Activated naive CD8-positive, alpha-beta T cell treated with anti-CD3 and anti-CD28 coated beads, Interleukin-2, amount 10 ng/mL, durations not matched to agents 7 days and 5 days (primary cell): ENCODE data around the gene RNF167. TPM values are rescaled to one million over a fixed set of nuclear protein-coding genes. Genes with fewer than 3 reads are reported as not detected.

Source experiments
- ATAC-seq: fragments of 150-1000 bp; cut with Tn5 transposase; one replicate; pipeline ENCODE4 v1.10.0; 2021; ENCODE audit warnings: low read depth, moderate library complexity
- POLR2A ChIA-PET: fragments of 350-600 bp; sonication (Branson Sonifier 250); formaldehyde crosslinking; loops from one replicate; lab custom pipeline; 2021; ENCODE audit warnings: antibody characterized with exemption; lab: Charles Lee
- DNase-seq: peaks from one replicate; pipeline ENCODE4 v3.0.0; 2021
- H3K27ac Mint-ChIP-seq: one replicate; pipeline ENCODE4 v1.8.0; 2022; ENCODE audit warnings: mild to moderate bottlenecking, mixed read lengths
- H3K27me3 Mint-ChIP-seq: one replicate; pipeline ENCODE4 v1.8.0; 2022; ENCODE audit warnings: mild to moderate bottlenecking, moderate library complexity, mixed read lengths
- H3K36me3 Mint-ChIP-seq: one replicate; pipeline ENCODE4 v1.8.0; 2021; ENCODE audit warnings: mild to moderate bottlenecking, mixed read lengths
- H3K4me1 Mint-ChIP-seq: one replicate; pipeline ENCODE4 v1.8.0; 2021; ENCODE audit warnings: mixed read lengths
- H3K4me3 Mint-ChIP-seq: one replicate; pipeline ENCODE4 v1.8.0; 2022; ENCODE audit warnings: mild to moderate bottlenecking, moderate library complexity, mixed read lengths
- H3K9me3 Mint-ChIP-seq: one replicate; pipeline ENCODE4 v1.8.0; 2021; ENCODE audit warnings: mixed read lengths
- total RNA-seq, 2 experiments: library from RNA; stranded (reverse); gene quantifications; one replicate each; pipeline ENCODE4 v1.2.3, GENCODE V29; 2021

RNF167 gene
- total RNA-seq, 2 experiments from 2014 or later, result 202 TPM

DNA sequence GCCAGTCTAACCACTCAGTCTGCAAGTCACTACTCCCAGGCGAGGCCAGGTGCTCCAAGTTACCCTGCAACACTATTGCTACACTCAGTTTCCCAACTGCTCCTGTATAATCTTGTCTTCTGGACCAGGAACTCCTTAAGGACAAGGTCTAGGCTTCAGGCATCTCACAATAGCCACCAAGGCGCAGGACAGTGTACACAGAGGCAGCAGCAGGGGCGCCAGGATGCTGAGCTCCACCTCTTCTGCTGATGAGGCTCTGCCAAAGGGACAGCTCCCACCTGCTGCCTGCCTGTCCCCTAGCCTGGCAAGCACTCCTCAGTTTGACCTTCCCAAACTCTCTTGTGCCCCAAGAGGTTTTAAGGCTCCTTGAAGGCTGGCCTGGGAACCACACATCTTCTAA is 3.6 kb upstream of the RNF167 start:
- H3K4me1 Mint-ChIP-seq, result peaks cover 36% of the 10 kb centered on the region
- no peaks in the 10 kb centered on the region for H3K9me3 Mint-ChIP-seq
- ATAC-seq (no peak), DNase-seq (no peak)
- no peaks in the 10 kb centered on the region for H3K27me3 Mint-ChIP-seq
- no peak overlapping the region for H3K4me3 Mint-ChIP-seq
- peak overlapping the region; percentile 44 for H3K27ac Mint-ChIP-seq
- POLR2A ChIA-PET, result interaction anchor here (0.5 to 2.1 kb wide), 5 partner anchors 9 to 27 kb away, joined by 3 to 6 read pairs (median 4); no protein-coding TSS in a partner anchor
- peaks cover 37% of the 10 kb centered on the region for H3K36me3 Mint-ChIP-seq

DNA sequence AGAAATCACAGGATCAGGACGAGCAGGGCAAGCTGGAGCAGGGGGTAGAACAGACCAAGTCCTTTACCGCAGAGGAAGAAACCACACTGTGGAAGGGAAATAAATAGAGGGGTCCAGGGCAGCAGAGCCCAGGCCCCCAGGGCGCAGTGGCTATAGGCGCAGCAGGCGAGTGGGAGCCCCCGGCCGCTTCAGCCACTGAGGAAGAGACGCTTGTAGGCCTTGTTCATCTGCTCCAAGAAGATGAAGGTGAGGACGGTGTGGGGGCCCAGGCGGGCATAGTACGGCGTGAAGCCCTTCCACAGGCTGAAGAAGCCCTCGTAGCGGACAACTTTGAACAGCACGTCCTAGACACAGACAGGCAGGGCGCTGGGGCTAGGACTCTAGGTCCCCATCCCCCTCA is 2.5 kb upstream of the RNF167 start:
- DNase-seq (no peak), ATAC-seq (no peak)
- peaks cover 43% of the 10 kb centered on the region for H3K4me1 Mint-ChIP-seq
- no peak overlapping the region for H3K27ac Mint-ChIP-seq
- POLR2A ChIA-PET, result interaction anchor here (1.0 kb wide), 1 partner anchor 20 kb away, joined by 3 read pairs; no protein-coding TSS in a partner anchor
- H3K36me3 Mint-ChIP-seq, result peaks cover 41% of the 10 kb centered on the region
- H3K9me3 Mint-ChIP-seq, result no peaks in the 10 kb centered on the region
- no peaks in the 10 kb centered on the region for H3K27me3 Mint-ChIP-seq
- H3K4me3 Mint-ChIP-seq, result no peak overlapping the region

DNA sequence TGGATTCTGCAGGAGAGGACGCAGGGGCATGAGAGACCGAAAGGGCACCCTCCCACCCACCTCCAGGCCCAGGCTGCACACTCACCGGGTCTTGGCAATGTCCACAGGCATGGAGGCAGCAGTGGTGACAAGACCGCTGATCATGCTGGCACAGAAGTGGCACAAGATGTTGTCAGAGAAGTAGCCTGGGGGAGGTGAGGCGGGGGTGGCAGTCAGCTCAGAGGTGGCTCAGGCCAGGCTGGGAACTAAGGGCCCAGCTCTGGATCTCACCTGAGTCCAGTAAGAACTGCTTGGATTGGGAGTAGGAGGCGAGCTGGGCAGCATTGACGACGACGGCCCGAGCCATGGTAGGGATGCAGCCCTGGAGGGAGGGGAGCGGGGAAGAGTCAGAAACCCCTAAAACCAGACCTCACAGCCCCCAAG is 2.0 kb upstream of the RNF167 start:
- H3K4me1 Mint-ChIP-seq, result peaks cover 47% of the 10 kb centered on the region
- no peaks in the 10 kb centered on the region for H3K27me3 Mint-ChIP-seq
- peak overlapping the region; percentile 22 for H3K27ac Mint-ChIP-seq
- DNase-seq, result no peak
- peaks cover 43% of the 10 kb centered on the region for H3K36me3 Mint-ChIP-seq
- ATAC-seq, result no peak
- H3K4me3 Mint-ChIP-seq, result peak overlapping the region; percentile 100
- POLR2A ChIA-PET, result interaction anchor here (2.8 to 4.0 kb wide), 2 partner anchors 12 to 60 kb away, joined by 20 to 106 read pairs; partner anchors contain the start of genes ENO3, INCA1, KIF1C and PFN1
- no peaks in the 10 kb centered on the region for H3K9me3 Mint-ChIP-seq

DNA sequence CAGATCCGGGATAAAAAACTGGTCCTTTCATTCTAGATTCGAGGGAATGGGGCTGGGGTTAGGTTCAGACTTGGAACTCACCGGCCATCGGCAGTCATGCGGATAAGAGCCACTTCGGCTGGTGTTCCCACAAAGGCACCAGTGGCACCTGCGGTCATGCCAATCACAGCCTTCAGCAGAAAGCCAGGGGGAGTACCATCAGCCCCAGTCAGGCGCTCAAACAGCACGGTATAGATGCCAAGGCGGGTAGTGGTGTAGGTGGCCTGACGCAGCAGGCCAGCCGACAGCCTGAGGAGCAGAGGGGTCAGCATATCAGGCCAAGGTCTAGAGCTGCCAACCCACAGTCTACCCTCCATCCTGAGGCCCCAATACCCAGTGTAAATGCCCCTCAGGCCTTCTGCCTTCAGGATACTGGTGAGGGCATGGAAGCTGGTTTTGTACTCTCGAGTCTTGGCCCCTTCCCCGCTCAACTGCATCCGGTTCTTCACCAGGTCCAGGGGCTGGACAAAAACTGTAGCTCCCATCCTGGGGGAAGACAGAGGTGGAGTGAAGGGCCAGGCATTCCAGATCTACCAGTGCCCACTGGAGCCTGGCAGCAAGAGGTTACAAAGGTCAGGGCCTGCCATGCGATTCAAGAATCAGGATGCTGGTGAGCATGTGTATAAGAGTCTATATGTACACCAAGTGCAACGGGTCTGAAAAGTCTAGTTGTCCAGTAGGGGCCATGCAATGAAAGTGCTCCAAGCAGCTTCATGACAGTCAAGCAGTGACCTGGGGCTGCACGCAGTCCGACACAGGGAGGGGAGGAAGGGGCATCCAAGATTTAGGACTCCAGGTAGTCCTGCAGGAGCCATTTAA is 1.2 kb upstream of the RNF167 start:
- H3K36me3 Mint-ChIP-seq, result peaks cover 47% of the 10 kb centered on the region
- H3K27ac Mint-ChIP-seq, result peak overlapping the region; percentile 88
- no peaks in the 10 kb centered on the region for H3K9me3 Mint-ChIP-seq
- no peak for DNase-seq
- ATAC-seq, result no peak
- H3K27me3 Mint-ChIP-seq, result no peaks in the 10 kb centered on the region
- POLR2A ChIA-PET, result interaction anchor here (1.2 to 17.2 kb wide), 11 partner anchors 11 to 796 kb away, joined by 3 to 441 read pairs (median 8); partner anchors contain the start of genes C17orf107, CAMTA2, CYB5D2 and ENO3
- peaks cover 48% of the 10 kb centered on the region for H3K4me1 Mint-ChIP-seq
- peak overlapping the region; percentile 100 for H3K4me3 Mint-ChIP-seq

DNA sequence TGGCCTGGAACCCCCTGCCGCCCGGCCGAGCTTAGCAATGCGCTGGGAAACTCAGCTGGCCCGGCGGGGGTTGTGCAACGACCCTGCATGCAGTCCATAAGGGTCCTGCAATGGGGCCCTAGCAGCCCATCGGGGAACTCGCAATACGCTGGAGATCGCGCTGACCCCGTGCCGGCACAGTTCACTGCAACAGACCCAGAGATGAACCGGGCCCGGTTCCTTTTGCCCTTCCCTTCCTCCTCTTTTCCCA is 597 bp upstream of the RNF167 start:
- H3K9me3 Mint-ChIP-seq, result no peaks in the 10 kb centered on the region
- no peak for ATAC-seq
- peaks cover 51% of the 10 kb centered on the region for H3K36me3 Mint-ChIP-seq
- no peaks in the 10 kb centered on the region for H3K27me3 Mint-ChIP-seq
- H3K4me3 Mint-ChIP-seq, result peak overlapping the region; percentile 100
- H3K4me1 Mint-ChIP-seq, result peaks cover 47% of the 10 kb centered on the region
- POLR2A ChIA-PET, result interaction anchor here (0.7 to 17.2 kb wide), 21 partner anchors 10 to 796 kb away, joined by 3 to 441 read pairs (median 4); partner anchors contain the start of genes C17orf107, CAMTA2, CYB5D2 and ENO3
- no peak for DNase-seq
- H3K27ac Mint-ChIP-seq, result peak overlapping the region; percentile 88

DNA sequence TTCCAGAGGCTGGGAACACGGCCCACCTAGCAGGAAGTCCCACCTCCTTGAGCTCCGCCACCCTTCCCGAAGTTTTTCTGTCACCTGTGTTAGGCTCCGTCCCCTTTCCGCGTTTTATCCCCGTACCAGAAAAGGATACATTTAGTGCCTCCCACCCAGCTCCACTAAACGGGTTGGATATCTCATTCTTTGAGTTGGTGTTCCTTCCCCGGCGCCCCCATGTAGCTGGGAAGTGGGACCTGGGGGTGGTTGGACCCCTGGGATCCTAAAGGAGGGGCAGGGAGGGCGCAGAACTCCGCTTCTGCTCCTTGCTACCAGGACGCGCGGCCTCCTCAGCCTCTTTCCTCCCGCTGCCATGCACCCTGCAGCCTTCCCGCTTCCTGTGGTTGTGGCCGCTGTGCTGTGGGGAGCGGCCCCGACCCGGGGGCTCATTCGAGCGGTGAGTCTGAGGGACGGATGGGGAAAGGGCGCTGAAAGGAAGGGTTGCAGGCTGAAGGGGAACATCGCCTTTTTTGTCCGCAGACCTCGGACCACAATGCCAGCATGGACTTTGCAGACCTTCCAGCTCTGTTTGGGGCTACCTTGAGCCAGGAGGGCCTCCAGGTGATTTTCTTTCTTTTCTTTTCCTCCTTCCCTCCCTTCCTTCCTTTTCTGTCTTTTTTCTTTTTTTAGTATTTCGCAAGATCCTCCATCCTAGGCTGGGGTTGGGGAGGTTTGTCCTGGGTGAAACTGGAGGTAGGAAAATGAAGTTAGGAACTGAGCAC is 669 bp downstream of the RNF167 start:
- Mint-ChIP-seq H3K4me1 (peaks cover 57% of the 10 kb centered on the region), H3K27me3 (no peaks in the 10 kb centered on the region), H3K27ac (peak overlapping the region; percentile 88), H3K4me3 (peak overlapping the region; percentile 100), H3K9me3 (no peaks in the 10 kb centered on the region), H3K36me3 (peaks cover 61% of the 10 kb centered on the region)
- POLR2A ChIA-PET, result interaction anchor here (0.8 to 17.2 kb wide), 20 partner anchors 9 to 231 kb away, joined by 3 to 441 read pairs (median 4); partner anchors contain the start of genes C17orf107, CAMTA2, ENO3 and INCA1
- ATAC-seq, result no peak
- peak; percentile 80 for DNase-seq

DNA sequence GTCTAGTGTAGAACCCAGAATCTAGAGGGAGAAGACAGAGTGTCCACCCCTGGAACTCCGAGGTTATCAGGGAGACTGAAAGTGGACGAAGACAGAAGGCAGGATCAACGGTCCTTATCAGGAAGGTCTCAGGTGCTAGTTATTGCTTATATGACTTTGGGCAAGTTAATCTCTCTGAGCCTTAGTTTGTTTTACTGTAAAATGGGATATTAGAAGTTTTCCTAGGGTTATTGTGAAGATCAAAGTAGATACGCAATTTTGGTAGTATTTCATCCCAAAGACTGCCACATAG is 1.2 kb downstream of the RNF167 start:
- no peak for DNase-seq
- Mint-ChIP-seq H3K27me3 (no peaks in the 10 kb centered on the region), H3K4me3 (peak overlapping the region; percentile 100), H3K9me3 (no peaks in the 10 kb centered on the region), H3K36me3 (peaks cover 62% of the 10 kb centered on the region), H3K27ac (peak overlapping the region; percentile 88), H3K4me1 (peaks cover 53% of the 10 kb centered on the region)
- no peak for ATAC-seq
- POLR2A ChIA-PET, result interaction anchor here (1.1 to 17.2 kb wide), 4 partner anchors 8 to 107 kb away, joined by 3 to 441 read pairs (median 54); partner anchors contain the start of genes ENO3, PFN1 and SPAG7

DNA sequence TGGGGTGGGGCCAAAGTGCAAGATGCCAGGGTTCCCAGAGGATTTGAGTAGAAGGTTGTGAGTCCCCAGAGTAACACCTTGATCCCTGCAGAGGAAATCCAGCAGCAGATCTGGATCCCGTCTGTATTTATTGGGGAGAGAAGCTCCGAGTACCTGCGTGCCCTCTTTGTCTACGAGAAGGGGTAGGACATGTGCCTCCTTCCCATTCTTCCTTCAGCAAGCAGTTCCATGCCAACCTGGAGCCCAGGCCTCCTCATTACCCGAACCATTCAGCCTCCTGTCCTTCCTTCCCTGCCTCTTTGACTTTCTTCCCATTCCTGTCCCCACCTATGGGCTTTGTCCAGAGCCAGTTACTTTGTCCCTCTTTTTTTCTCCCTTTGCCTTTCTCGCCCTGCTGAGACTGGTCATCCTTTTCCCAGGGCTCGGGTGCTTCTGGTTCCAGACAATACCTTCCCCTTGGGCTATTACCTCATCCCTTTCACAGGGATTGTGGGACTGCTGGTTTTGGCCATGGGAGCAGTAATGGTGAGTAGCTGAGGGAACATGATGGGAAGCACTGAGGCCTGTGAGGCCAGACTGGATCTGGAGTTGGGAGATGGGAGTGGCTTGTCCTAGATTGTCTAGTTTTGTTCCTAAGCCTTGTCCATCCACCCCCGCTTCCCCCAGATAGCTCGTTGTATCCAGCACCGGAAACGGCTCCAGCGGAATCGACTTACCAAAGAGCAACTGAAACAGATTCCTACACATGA is 2.9 kb downstream of the RNF167 start:
- Mint-ChIP-seq H3K4me1 (peaks cover 46% of the 10 kb centered on the region), H3K27me3 (no peaks in the 10 kb centered on the region), H3K4me3 (peak overlapping the region; percentile 100), H3K36me3 (peaks cover 70% of the 10 kb centered on the region), H3K9me3 (no peaks in the 10 kb centered on the region), H3K27ac (peak overlapping the region; percentile 88)
- POLR2A ChIA-PET, result interaction anchor here (1.0 to 17.2 kb wide), 5 partner anchors 9 to 64 kb away, joined by 3 to 441 read pairs (median 4); partner anchors contain the start of gene SPAG7
- DNase-seq, result no peak
- no peak for ATAC-seq

DNA sequence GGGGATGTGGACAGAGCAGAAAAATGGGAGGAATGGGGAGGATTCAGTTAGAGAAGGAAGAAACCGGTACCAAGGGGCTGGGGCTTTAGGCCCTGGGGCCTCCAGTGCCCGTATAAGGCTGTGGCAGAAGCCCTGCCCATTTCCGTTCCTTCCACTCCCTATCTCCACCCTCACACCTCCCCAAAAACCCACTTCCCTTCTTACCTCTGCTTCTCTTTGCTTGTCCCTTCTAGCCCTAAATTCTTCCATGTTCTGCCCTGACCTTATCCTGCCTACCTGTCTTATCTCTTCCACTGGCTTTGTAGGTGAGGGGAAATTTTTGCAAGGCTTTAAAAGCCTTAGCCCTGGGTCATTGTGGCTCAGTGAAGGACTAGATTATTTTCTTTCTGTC is 4.1 kb downstream of the RNF167 start:
- no peaks in the 10 kb centered on the region for H3K27me3 Mint-ChIP-seq
- H3K36me3 Mint-ChIP-seq, result peaks cover 64% of the 10 kb centered on the region
- POLR2A ChIA-PET, result interaction anchor here (0.8 to 17.2 kb wide), 5 partner anchors 8 to 44 kb away, joined by 3 to 441 read pairs (median 5); partner anchors contain the start of genes CAMTA2 and SPAG7
- peak overlapping the region; percentile 100 for H3K4me3 Mint-ChIP-seq
- peaks cover 41% of the 10 kb centered on the region for H3K4me1 Mint-ChIP-seq
- ATAC-seq (peak; percentile 21), DNase-seq (no peak)
- H3K9me3 Mint-ChIP-seq, result no peaks in the 10 kb centered on the region
- H3K27ac Mint-ChIP-seq, result peak overlapping the region; percentile 100

DNA sequence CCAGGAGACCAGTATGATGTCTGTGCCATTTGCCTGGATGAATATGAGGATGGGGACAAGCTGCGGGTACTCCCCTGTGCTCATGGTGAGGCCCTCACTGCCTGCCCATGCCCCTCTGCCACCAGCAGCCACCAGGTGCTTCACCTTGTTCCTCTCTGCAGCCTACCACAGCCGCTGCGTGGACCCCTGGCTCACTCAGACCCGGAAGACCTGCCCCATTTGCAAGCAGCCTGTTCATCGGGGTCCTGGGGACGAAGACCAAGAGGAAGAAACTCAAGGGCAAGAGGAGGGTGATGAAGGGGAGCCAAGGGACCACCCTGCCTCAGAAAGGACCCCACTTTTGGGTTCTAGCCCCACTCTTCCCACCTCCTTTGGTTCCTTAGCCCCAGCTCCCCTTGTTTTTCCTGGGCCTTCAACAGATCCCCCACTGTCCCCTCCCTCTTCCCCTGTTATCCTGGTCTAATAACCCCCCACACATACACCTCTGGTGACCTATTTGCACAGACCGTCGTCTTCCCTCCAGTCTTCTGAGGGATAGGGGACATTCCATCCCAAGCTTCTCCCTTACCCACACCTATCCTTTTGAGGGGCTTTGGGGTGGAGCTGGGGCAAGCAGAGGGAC is 4.6 kb downstream of the RNF167 start:
- POLR2A ChIA-PET, result interaction anchor here (0.6 to 17.2 kb wide), 6 partner anchors 8 to 45 kb away, joined by 3 to 441 read pairs (median 4); partner anchors contain the start of gene SPAG7
- ATAC-seq, result no peak
- peaks cover 40% of the 10 kb centered on the region for H3K4me1 Mint-ChIP-seq
- H3K27ac Mint-ChIP-seq, result peak overlapping the region; percentile 100
- no peaks in the 10 kb centered on the region for H3K9me3 Mint-ChIP-seq
- peak overlapping the region; percentile 100 for H3K4me3 Mint-ChIP-seq
- DNase-seq, result peak; percentile 63
- peaks cover 62% of the 10 kb centered on the region for H3K36me3 Mint-ChIP-seq
- H3K27me3 Mint-ChIP-seq, result no peaks in the 10 kb centered on the region

DNA sequence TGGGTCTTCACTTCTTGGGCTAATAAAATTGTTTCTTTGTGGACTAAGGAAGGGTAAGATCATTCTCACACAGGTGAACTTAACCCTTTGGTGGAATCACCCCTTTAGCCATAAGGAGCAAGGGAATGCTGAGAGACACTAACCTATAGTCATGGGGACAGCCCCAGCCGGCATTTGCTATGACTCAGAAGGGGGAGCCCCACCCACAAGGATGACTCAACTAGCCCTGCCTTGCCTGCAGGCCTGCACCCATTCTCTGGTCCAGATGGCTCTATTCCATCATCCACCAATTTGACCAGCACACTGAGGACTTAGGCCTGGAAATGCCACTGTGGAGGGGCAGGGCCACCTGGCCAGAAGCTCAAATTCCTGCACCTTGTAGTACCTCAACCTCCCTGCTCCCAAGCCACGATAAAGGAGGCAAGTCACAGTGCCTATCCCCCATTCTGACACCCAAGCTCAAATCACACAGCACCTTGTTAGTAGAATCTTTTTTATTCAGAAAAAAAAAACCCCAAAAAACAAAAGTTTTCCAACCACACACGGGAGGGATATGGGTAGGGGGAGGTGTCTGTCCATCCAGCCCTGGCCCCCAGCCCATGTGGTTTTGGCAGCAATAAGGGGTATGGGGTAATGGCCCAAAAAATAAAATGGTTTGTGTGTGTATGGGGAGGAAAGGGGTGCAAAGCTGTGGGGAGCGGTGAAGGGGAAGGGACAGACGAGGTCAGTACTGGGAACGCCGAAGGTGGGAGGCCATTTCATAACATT is 5.3 kb downstream of the RNF167 start:
- peak; percentile 28 for ATAC-seq
- peaks cover 41% of the 10 kb centered on the region for H3K4me1 Mint-ChIP-seq
- DNase-seq, result peak; percentile 76

More for the DNA sequence above, 5.3 kb downstream of the RNF167 start:
- Mint-ChIP-seq H3K4me3 (peak overlapping the region; percentile 100), H3K27ac (peak overlapping the region; percentile 100), H3K27me3 (no peaks in the 10 kb centered on the region), H3K9me3 (no peaks in the 10 kb centered on the region), H3K36me3 (peaks cover 62% of the 10 kb centered on the region)
- POLR2A ChIA-PET, result interaction anchor here (1.0 to 17.2 kb wide), 6 partner anchors 9 to 45 kb away, joined by 3 to 441 read pairs (median 4); partner anchors contain the start of gene SPAG7
